ENCODE results near the gene ZNF101.

Gene ZNF101

DNA sequence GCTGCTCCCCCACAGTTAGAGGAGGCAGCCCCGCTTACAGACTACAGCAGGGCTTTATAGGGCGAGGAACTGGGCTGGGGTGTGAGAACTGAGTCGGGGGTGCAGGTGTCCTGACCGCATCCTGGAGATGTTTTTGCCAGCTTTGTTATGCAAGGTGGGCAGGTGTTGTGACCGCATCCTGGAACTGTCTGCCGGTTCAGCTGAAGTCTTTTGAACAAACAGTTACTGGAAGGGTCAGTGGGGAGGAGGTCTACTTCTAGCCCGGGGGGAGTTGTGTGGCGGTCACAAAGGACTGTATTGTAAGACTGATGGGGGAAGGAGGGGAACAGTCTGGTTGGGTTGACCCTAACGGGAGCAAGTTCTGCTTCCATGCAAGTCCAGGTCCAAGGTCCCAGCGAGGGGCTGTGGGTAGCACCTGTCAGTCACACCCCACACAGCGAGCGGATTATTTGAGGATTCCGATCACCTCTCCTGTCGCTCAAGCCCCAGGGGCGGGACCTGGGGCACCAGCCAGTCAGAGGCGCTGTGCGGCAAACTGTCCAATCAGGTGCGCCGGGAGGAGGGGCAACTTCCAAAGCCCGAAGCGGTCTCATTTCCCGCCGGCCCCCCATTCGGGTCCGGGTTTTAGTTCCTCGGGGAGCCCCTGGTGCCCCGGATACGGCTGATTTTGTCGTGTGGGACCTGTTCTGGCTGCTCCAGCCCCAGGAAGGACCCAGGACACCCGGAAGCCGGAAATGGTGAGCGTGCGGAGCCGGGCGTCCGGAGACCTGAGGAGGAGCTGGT is at the start of gene ZNF101:
Gene ZNF101 (plus strand): TSS at position 610 of the 783 bp plus-strand sequence. CDS start 125 bp downstream, at position 735.
- H3K9ac ChIP-seq (ENCODE audit: low read depth, low read length), result peak within 1 kb of the TSS; percentile 75
- H3K36me3 ChIP-seq (ENCODE audit: insufficient read depth, low read length), result no peaks in the 10 kb centered on the region
- H3K4me1 ChIP-seq (ENCODE audit: insufficient read depth, low read length), result peaks cover 4% of the 10 kb centered on the region; the same call in 1 of the 2 replicates
- no peaks in the 10 kb centered on the region for H3K9me3 ChIP-seq (ENCODE audit: control insufficient read depth, insufficient read depth, low read length)

DNA sequence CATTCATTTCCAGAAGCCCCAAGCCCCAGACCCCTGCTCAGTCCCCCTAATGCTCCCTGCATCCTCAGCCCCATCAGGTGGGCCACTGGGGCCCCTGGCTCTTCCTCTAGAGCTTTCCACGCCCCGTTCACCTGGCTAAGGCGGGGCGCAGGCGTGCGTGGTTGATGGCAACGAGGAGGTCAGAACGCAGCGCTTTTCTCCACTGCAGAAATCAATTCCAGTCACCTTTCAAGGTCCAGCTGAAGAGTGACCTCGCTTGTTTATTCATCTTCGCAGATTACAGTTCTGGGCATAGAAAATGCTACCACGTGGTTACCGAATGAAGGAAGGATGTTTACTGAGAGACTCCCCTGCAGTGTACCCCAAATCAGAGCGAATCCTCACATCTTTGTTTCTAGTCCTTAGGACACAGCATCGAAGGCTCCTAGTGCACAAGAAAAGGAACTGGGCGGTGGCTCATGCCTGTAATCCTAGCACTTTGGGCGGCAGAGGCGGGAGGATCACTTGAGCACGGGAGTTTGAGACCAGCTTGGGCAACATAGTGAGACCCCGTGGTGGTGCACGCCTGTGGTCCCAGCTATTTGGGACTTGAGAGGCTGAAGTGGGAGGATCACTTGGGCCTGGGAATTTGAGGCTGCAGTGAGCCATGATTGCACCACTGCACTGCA is 49.3 kb upstream of the ZNF101 start:
- Histone ChIP-seq H3K4me1 (ENCODE audit: insufficient read depth, low read length) (no peaks in the 10 kb centered on the region), H3K9ac (ENCODE audit: low read depth, low read length) (peak overlapping the region; percentile 60; the same call in 1 of the 2 replicates), H3K36me3 (ENCODE audit: insufficient read depth, low read length) (no peaks in the 10 kb centered on the region), H3K9me3 (ENCODE audit: control insufficient read depth, insufficient read depth, low read length) (no peaks in the 10 kb centered on the region)

DNA sequence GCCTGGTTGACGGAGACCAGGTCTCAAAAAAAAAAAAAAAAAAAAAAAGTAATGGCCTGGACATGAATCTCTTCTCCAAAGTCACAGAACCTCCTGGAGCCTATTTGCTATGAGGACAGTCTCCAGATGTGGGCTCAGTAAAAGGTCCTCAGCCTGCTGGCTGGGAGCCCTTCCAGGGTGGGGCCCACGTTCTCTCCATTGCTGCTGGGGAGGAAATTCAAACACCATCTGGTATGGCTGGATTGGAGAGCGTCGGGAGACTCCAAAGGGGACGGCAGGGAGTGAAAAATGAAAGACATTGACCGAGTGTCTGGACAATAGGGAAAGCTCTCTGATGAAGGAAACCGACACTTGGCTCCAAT is 48.8 kb upstream of the ZNF101 start:
- H3K36me3 ChIP-seq (ENCODE audit: insufficient read depth, low read length), result no peaks in the 10 kb centered on the region
- H3K9me3 ChIP-seq (ENCODE audit: control insufficient read depth, insufficient read depth, low read length), result no peaks in the 10 kb centered on the region
- no peaks in the 10 kb centered on the region for H3K4me1 ChIP-seq (ENCODE audit: insufficient read depth, low read length)
- H3K9ac ChIP-seq (ENCODE audit: low read depth, low read length), result no peak overlapping the region

DNA sequence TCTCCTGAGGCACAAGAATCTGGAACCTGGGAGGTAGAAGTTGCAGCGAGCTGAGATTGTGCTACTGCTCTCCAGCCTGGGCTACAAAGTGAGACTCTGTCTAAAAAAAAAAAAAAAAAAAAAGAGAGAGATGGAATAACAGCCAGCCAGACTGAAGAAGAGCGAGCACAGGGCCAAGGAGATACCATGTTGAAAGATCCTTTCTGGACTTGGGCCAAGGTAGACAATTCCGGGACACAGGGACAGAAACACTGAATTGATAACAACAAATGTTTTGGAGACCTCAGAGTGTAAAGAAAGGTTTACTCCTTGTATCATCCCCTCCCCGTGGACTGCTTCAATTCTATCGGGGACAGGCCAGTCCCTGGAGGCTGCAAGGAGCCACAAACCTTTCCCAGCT is 45.3 kb upstream of the ZNF101 start:
- peaks cover 7% of the 10 kb centered on the region; the same call in 1 of the 2 replicates for H3K4me1 ChIP-seq (ENCODE audit: insufficient read depth, low read length)
- H3K36me3 ChIP-seq (ENCODE audit: insufficient read depth, low read length), result no peaks in the 10 kb centered on the region
- no peak overlapping the region for H3K9ac ChIP-seq (ENCODE audit: low read depth, low read length)
- no peaks in the 10 kb centered on the region for H3K9me3 ChIP-seq (ENCODE audit: control insufficient read depth, insufficient read depth, low read length)

DNA sequence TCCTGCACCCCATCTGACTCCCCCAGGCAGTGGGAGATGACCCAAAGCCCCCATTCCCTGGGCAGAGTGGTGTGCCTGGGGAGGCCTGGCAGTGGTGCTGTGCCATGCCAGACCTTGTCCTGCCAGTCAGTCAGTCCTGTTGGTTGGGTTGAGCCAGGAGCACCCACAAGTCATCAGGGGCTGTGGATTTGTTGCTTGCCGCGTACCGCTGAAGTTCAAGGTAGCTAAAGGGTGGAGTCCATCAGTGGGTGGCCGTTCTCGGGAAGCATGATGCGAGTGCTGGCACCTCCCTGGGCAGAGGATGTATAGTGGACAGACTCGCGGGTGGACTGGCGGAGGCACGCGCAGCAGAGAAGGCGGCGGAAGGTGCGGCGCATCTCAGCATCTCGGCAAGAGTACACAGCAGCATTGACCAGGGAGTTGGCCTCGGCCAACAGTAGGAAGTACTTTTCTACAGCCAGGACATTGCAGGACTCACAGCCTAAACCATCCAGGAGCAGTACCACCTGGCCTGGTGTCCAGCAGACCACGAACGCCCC is 44.5 kb upstream of the ZNF101 start:
- Histone ChIP-seq H3K9me3 (ENCODE audit: control insufficient read depth, insufficient read depth, low read length) (no peaks in the 10 kb centered on the region), H3K4me1 (ENCODE audit: insufficient read depth, low read length) (peaks cover 7% of the 10 kb centered on the region; the same call in 1 of the 2 replicates), H3K9ac (ENCODE audit: low read depth, low read length) (no peak overlapping the region)

DNA sequence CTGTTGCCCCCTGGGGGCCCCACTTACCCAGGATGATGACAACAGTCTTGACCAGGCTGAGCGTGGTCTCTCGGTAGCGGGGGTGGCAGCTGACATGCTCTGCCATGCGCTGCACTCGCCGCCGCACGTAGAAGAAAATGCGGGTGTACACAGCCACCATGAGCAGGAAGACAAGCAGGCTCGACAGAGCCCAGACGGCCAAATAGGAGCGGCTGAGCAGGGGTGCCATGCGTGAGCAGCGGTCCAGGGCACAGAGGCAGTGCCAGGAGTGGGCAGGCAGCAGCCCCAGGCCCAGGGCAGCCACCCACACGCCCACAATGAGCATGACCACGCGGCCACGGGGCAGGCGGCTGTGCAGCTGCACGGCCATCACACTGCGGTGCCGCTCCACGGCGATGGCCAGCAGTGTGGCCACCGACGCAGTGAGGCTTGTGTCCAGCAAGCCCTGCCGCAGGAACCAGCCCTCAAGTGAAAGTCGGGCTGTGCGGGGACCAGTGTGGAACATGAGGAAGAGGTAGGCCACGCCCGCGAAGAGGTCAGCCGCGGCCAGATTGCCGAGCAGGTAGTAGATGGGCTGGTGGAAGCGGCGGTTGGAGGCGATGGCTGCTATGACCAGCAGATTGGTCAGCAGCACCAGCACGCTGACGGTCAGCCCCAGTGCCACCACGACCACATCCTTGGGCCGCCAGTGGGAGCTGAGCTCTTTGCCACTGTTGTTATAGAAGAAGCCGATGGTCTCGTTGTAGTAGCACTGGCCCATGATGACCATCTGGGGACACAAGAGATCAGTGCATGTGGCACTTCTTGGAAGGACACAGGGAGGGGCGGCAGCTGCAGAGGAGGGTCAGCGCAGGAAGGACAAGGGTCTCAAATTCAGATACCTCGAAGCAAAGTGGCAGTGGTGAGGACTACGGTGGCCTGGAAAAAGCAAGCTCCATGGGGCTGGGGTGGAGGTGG is 41.8 kb upstream of the ZNF101 start:
- H3K9ac ChIP-seq (ENCODE audit: low read depth, low read length), result peak overlapping the region; percentile 82
- peaks cover 7% of the 10 kb centered on the region; the same call in 1 of the 2 replicates for H3K4me1 ChIP-seq (ENCODE audit: insufficient read depth, low read length)
- H3K36me3 ChIP-seq (ENCODE audit: insufficient read depth, low read length), result no peaks in the 10 kb centered on the region
- H3K9me3 ChIP-seq (ENCODE audit: control insufficient read depth, insufficient read depth, low read length), result no peaks in the 10 kb centered on the region

More for the DNA sequence above, 44.5 kb upstream of the ZNF101 start:
- H3K36me3 ChIP-seq (ENCODE audit: insufficient read depth, low read length), result no peaks in the 10 kb centered on the region

DNA sequence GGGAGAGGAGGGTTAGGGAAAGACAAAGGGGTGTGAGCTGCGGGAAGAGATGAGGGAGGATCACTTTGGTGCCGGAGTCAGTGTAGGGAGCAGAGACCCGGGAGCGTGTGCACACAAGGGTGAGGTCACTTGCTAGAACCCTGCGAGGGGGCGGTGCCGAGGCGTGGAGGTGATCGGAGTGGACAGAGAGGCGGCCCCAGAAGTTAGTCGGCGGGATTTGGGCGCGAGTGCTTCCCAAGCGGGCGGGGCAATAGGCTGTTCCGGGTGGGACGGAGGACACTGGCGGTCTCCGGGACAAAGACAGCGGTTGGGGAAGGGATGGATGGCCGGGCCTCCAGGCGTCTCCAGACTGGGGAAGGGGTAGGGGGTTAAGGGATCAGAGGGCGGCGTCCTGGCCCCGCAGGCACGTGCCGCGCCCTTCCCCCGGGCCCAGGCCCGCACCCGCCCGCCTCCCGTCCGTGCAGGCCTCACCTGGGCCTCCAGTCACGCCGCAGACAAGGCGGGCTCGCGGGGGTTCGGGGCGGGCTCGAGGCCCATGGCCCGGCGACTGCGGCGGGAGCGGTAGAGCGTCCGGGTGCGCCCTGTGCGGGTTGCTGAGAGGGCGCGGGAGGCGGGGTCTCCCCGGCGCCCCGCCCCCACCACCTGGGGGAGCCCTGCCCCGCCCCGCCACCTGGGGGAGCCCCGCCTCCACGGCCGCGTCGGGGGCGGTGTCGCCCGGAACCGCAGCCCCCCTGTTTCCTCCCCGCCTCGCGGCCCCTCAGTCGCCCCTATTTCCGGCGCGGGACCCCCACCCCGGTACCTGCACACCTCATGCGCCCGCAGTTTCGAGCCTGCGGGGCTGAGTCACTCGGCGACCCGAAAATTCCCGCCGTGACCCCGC is 40.8 kb upstream of the ZNF101 start, which contains the start of gene LPAR2:
Gene LPAR2 (minus strand): TSS at position 600 of the 880 bp plus-strand sequence. CDS start 945 bp downstream, outside the sequence.
- Histone ChIP-seq H3K4me1 (ENCODE audit: insufficient read depth, low read length) (peaks cover 7% of the 10 kb centered on the region; the same call in 1 of the 2 replicates), H3K9me3 (ENCODE audit: control insufficient read depth, insufficient read depth, low read length) (no peaks in the 10 kb centered on the region), H3K9ac (ENCODE audit: low read depth, low read length) (peak within 1 kb of the TSS; percentile 82), H3K36me3 (ENCODE audit: insufficient read depth, low read length) (no peaks in the 10 kb centered on the region)

DNA sequence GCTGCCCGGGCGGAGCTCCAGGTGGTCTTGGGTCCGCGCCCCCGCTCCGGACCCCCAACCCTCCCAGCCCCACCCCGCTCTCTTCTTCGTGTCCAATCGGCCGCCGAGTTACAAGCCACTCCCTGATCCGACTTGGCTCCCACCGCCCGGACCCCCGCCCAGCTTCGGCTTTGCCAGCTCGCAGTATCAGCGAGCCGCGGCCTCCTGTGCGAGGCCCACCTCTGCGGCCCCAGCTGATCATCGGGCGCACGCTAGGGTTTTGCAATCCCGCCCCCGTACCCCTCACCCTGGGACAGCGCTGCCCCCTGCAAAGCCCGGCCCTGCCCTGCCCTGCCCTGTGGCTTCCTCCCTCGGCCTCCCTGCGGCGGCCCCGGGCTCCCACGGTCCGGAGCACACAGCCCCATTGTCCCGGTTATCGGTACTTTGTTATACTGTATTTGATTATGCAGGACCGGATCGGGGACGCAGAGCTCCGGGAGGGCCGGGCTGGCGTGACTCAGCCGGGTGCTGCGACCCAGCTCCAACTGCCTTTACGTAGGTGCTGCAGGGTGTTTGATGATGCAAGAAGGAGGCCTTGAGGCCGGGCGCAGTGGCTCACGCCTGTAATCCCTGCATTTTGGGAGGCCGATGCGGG is 40.0 kb upstream of the ZNF101 start:
- Histone ChIP-seq H3K4me1 (ENCODE audit: insufficient read depth, low read length) (peaks cover 7% of the 10 kb centered on the region; the same call in 1 of the 2 replicates), H3K9me3 (ENCODE audit: control insufficient read depth, insufficient read depth, low read length) (no peaks in the 10 kb centered on the region), H3K36me3 (ENCODE audit: insufficient read depth, low read length) (no peaks in the 10 kb centered on the region), H3K9ac (ENCODE audit: low read depth, low read length) (peak overlapping the region; percentile 72)

DNA sequence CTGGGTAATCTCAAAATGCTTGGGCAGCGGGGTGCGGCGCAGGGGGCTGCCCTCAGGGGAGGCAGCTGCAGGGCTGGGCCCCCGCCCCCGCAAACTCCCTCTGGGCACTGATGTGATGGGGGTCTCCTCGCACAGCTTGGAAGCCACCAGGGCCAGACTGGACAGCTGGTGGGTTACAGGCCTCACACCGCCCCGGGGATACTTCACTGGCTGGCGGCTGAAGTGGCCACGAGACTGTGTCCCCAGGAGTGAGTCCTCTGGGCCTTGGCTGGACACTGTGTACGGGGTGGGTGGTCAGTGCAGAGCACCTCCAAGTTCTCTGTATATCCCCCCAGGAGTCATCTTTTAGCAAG is 38.6 kb upstream of the ZNF101 start:
- Histone ChIP-seq H3K36me3 (ENCODE audit: insufficient read depth, low read length) (peaks cover 7% of the 10 kb centered on the region; the same call in 1 of the 2 replicates), H3K9me3 (ENCODE audit: control insufficient read depth, insufficient read depth, low read length) (no peaks in the 10 kb centered on the region), H3K9ac (ENCODE audit: low read depth, low read length) (no peak overlapping the region), H3K4me1 (ENCODE audit: insufficient read depth, low read length) (peaks cover 7% of the 10 kb centered on the region; the same call in 1 of the 2 replicates)

DNA sequence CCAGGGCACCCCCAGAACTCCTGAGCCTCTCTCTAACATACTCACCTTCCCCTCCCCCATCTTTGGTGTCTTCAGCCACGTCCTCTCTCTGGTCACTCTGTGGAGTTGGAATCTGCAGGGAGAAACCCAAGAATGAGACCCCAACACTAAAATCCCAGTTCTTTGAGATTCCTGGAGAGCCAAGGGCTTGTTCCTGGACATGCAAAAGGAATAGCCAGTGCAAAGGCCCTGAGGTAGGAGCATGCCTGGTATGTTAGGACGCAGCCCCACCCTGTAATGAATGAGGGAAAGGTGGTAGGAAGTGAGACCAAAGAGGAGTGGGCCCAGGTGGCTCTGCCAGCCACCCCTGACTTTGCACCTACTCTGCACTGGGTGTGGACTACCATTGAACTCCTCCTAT is 38.2 kb upstream of the ZNF101 start:
- Histone ChIP-seq H3K9me3 (ENCODE audit: control insufficient read depth, insufficient read depth, low read length) (no peaks in the 10 kb centered on the region), H3K36me3 (ENCODE audit: insufficient read depth, low read length) (peaks cover 7% of the 10 kb centered on the region; the same call in 1 of the 2 replicates), H3K9ac (ENCODE audit: low read depth, low read length) (no peak overlapping the region), H3K4me1 (ENCODE audit: insufficient read depth, low read length) (peaks cover 7% of the 10 kb centered on the region; the same call in 1 of the 2 replicates)

DNA sequence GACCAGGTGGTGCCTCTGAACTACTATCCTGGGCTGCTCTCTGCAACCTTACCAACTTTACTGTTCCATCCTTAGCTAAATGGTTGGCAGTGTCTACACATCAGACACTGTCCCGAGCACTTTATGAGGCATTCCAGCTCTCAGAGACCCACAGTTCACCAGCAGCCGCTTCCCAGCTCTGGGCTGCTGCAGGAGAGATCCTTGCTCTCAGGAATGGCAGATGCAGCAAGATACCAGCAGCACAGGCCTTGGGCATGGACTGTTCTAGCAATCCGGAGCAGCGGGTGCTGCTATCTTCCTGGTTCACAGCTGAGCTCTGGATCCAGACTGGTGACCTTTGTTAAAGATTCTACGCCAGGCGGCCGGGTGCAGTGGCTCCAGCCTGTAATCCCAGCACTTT is 37.3 kb upstream of the ZNF101 start:
- Histone ChIP-seq H3K36me3 (ENCODE audit: insufficient read depth, low read length) (peaks cover 7% of the 10 kb centered on the region; the same call in 1 of the 2 replicates), H3K4me1 (ENCODE audit: insufficient read depth, low read length) (peaks cover 5% of the 10 kb centered on the region; the same call in 1 of the 2 replicates), H3K9ac (ENCODE audit: low read depth, low read length) (no peak overlapping the region), H3K9me3 (ENCODE audit: control insufficient read depth, insufficient read depth, low read length) (no peaks in the 10 kb centered on the region)

DNA sequence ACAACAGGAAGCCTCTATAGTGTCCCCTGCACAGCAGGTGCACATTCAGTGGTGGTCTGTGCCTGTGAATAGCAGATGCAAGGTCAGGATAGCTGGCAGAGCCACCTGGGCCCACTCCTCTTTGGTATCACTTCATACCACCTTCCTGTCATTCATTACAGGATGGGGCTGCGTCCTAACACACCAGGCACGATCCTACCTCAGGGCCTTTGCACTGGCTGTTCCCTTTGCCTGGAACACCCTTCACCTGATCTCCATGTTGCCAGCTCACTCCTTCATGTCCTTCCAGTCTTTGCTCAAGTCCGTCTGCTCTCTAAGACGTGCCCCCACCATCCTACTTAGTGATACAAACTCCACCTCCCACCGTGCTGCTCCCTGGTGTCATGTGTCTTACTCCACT is 36.0 kb upstream of the ZNF101 start:
- Histone ChIP-seq H3K4me1 (ENCODE audit: insufficient read depth, low read length) (no peaks in the 10 kb centered on the region), H3K9me3 (ENCODE audit: control insufficient read depth, insufficient read depth, low read length) (no peaks in the 10 kb centered on the region), H3K36me3 (ENCODE audit: insufficient read depth, low read length) (peaks cover 7% of the 10 kb centered on the region; the same call in 1 of the 2 replicates), H3K9ac (ENCODE audit: low read depth, low read length) (no peak overlapping the region)

All from ES-I3 (cell line).